ENCODE measurements around the gene PCDHGC3.

PCDHGC3 gene

DNA sequence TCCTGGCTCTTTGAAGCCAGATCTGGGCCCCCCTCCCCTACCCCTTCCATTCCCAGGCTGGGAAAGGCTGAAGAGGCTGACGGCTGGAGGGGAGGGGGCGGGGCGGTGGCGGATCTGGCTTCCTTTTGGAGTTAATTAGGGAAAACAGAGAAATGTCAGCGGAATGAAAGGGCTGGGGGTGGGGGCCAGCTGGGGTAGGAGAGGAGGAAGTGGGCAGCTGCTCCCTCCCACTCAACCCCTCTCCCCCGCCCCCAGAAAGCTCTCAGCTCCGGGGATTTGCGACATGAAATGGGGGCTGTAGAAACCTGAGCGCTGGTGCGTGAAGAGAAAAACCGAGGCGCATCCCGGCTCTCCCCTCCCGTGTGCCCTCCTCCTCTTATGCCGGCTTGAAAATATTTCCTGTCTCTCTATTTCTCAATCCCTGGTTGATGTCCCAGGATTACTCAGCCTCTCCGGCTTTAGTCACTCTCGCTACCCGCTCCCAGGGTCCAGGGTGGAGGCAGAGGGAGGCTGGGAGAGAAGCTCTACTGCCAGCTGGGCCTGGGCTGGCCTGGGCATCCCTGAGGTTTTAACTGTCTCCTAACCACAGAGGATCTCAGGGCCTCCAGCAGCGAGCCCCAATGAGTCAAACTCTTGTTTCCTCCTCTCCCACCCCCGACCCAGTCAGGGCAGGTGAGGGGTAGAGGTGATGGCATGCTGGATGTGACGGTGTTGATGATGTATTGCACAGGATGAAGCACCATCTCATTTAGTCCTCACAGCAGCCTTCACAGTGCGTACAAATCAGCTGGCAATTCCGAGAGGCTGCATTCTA is 33.2 kb downstream of the PCDHGC3 start:
- DNase-seq: no peak

DNA sequence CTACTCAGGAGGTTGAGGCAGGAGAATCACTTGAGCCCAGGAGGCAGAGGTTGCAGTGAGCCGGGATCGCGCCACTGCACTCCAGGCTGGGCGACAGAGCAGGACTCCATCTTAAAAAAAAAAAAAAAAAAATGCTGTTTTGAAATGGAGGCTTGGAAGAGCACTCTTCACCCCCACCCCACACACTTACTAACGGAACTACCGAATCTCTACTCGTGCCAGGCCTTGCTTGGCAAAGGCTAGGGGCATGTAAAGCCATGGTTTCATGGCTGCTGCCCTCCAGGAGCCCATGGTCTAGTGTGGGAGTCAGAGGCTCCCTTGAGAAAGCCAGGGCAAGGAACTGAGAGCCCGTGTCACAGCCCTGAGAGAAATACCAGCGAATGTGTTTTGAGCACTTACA is 34.4 kb downstream of the PCDHGC3 start:
- no peak for DNase-seq

DNA sequence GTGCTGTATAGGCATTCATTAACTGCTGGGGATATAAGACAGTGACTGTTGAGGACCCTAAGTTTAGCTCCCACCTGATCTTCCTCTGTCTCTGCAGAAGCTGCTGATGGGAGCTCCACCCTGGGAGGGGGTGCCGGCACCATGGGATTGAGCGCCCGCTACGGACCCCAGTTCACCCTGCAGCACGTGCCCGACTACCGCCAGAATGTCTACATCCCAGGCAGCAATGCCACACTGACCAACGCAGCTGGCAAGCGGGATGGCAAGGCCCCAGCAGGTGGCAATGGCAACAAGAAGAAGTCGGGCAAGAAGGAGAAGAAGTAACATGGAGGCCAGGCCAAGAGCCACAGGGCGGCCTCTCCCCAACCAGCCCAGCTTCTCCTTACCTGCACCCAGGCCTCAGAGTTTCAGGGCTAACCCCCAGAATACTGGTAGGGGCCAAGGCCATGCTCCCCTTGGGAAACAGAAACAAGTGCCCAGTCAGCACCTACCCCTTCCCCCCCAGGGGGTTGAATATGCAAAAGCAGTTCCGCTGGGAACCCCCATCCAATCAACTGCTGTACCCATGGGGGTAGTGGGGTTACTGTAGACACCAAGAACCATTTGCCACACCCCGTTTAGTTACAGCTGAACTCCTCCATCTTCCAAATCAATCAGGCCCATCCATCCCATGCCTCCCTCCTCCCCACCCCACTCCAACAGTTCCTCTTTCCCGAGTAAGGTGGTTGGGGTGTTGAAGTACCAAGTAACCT is 35.3 kb downstream of the PCDHGC3 start:
- DNase-seq: no peak

DNA sequence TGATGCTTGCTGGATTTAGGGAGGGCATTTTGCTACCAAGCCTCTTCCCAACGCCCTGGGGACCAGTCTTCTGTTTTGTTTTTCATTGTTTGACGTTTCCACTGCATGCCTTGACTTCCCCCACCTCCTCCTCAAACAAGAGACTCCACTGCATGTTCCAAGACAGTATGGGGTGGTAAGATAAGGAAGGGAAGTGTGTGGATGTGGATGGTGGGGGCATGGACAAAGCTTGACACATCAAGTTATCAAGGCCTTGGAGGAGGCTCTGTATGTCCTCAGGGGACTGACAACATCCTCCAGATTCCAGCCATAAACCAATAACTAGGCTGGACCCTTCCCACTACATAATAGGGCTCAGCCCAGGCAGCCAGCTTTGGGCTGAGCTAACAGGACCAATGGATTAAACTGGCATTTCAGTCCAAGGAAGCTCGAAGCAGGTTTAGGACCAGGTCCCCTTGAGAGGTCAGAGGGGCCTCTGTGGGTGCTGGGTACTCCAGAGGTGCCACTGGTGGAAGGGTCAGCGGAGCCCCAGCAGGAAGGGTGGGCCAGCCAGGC is 36.1 kb downstream of the PCDHGC3 start:
- DNase-seq: no peak

DNA sequence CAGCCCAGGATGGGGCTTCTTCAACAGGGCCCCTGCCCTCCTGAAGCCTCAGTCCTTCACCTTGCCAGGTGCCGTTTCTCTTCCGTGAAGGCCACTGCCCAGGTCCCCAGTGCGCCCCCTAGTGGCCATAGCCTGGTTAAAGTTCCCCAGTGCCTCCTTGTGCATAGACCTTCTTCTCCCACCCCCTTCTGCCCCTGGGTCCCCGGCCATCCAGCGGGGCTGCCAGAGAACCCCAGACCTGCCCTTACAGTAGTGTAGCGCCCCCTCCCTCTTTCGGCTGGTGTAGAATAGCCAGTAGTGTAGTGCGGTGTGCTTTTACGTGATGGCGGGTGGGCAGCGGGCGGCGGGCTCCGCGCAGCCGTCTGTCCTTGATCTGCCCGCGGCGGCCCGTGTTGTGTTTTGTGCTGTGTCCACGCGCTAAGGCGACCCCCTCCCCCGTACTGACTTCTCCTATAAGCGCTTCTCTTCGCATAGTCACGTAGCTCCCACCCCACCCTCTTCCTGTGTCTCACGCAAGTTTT is 36.7 kb downstream of the PCDHGC3 start:
- DNase-seq: peak; percentile 83

DNA sequence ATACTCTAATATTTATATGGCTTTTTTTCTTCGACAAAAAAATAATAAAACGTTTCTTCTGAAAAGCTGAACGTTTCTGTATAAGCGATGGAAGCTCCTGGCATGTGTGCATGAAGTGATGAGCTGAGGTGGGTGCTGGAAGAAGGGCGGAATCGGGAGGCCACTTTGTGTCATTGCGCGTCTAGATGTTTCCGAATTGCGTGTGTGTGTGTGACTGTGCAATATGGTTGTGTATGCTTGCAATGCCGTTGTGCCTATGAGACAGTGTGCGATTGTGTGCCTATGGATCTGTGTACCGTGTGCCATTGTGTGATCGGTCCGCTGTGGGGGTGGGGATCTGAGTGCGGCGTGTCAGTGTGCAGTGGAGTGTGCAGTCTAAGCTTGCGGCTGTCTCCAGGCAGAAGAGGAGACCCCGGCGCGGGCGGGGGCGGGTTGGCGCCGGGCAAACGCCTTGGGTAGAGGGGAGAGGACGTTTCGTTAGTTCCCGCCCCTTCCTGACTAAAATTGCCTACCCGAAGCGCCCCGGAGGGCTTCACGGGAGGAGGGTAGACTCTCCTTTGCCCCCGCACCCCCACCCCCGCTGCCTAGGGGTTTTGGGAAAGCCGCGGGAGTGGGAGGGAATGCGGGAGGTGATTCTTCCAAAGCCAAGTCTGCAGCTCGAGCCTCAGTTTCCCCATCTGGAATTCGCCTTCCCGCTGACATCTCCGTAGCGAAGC is 37.3 kb downstream of the PCDHGC3 start:
- DNase-seq: peak; percentile 33

DNA sequence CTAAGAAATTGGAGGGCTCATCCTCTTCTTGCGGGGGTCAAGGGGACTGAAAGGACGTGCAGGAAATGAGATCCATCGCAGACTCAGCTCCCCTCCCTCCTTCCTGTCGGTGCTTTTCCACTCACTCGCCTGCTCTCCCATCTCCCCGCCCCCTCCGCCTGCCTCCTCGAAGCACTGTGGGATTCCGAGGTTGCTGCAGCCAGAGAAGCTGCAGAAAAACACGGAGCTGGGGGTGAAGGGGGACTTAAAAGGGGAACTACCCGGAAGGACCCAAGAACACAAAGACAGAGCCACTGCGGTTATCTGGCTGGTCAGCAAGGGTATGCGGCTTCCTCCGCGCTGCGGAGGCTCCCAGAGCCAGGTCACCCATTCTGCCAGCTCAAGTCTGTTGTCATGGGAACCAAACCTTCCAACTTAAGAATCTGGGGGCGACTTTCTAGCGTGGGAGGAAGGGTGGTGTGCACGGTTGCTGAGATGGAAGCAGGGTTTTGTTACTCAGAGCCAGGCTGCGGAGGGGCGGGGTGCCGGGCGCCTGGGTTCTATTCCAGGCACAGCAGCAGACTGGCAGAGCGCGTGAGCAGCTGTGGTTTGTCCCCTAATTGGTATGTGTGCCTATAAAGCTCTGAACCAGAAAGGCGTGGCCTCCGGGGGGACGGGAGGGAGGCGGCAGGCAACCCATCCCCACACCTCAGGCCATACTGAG is 38.0 kb downstream of the PCDHGC3 start:
- DNase-seq: peak; percentile 41

DNA sequence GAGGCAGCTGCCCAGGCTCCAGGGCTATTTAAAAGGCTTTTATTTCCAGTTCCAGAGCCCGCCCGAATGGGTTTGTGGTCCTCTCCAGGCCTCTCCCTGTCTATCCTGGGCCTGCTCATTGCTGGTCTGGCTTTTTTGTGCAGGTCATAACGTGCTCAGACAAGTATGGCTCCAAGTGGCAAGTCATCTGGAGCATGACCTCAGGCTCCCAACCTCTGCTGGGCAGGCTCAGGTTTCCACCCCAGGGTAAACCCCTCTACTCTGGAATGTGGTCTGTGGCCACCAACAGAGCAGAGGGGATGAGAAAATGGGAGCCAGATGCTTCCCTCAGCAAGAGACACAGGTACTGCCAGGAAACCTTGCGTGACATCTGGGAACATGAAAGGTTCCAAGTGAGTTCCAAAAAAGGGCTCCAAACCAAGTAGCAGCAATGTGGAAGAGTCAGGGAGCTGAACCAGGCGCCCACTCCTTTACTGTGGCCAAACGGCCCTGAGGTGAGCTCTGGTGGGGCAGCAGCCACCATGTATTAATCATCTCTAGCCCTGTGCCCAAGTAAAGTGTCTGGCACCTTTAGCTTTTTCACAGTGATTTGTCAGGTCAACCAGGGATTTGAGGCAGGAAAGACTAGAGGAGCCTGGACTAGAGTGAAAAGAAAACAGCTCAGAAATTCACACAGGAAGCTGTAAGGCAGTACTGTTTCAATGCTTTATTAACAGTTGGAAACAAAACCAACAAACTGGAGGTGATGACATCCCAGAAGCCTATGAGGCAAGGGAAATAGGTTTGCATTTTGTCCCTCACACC is 38.8 kb downstream of the PCDHGC3 start:
- DNase-seq: no peak

DNA sequence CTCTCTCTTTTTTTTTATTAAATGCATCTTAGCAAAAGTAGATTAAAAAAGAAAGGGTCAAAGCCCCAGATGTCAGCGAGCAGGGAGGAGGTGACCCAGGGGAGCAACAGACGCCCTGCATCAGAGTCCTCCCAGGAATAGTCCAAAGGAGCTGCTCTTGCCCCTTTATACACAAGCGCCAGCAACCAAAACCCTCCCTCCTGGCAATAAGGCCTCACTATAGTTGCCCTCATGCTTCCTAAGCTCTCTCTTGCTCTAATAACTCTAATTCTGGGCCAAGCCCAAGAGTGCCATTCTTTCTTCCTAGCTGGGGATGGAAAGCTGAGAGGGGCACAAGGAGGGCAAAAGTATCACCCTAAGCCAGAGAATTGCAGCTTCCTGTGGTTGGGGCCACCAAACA is 39.4 kb downstream of the PCDHGC3 start:
- no peak for DNase-seq

DNA sequence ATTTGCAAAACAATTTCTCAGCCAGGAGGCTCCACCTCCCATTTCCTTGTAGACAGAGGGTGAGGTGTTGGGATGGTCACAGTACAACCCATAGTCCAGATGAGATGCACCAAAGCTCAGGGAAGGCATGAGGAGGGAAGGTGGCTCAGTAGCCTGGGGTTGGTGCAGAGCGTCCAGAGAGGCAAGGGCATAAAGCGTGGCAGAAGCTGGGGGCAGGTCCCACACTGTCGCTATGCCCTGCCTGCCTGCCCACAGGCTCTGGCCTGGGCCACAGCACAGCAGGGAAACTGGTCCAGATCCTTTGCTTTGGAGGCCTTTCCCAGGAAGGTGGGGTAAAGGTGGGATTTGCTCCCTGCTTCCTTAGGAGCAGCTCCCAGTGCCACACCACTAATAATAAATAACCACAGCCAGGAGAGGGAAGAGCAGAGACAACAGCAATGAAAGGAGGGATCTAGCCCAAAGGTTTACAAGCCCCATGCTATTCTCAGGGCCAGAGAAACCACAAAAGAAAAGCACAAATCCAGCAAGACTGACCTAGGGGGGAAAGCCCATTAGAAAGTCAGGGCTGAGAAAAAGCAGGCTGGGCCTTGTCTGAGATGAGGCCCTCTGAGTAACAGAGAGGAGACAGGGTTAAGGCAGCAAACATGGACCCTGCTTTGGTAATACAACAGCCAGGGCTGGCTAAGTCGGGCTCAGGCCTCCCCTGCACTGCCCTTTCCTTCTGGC is 40.3 kb downstream of the PCDHGC3 start:
- DNase-seq: no peak

DNA sequence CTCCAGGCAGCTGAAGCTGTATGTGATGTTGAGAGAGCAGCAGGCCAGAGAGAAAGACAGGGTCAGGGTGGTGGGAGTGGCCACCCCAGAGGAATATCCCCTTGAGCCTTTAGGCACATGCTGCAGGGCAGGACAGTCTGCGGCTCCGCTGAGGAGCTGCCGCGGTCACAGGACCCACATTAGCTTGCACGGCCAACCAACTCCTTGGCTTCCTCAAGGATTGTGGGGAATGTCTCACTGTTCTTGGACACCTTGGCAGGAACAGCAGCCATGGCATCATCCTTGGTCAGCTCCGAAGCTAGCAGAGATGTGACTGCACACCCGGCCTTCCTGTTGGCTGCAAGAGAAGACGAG is 40.9 kb downstream of the PCDHGC3 start:
- DNase-seq: no peak

DNA sequence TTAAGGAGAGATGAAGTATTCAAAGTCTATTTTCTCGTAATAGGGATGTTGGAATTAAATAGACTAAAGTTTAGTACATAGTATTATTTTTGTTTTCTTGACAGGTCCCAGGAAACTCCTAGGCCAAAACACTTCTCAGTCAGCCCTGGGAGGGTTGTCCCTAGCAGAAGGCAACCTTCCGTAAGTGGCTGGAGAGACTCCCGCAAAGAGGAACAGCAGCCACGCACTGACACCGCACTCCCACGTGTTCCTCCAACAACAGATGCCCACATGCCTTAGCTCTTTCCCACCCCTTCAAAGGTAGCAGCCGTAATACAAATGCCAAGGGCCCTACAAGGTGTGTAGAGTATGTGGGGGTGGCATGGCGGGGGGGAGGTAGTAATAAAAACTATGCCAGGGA is 41.5 kb downstream of the PCDHGC3 start:
- DNase-seq: no peak

DNA sequence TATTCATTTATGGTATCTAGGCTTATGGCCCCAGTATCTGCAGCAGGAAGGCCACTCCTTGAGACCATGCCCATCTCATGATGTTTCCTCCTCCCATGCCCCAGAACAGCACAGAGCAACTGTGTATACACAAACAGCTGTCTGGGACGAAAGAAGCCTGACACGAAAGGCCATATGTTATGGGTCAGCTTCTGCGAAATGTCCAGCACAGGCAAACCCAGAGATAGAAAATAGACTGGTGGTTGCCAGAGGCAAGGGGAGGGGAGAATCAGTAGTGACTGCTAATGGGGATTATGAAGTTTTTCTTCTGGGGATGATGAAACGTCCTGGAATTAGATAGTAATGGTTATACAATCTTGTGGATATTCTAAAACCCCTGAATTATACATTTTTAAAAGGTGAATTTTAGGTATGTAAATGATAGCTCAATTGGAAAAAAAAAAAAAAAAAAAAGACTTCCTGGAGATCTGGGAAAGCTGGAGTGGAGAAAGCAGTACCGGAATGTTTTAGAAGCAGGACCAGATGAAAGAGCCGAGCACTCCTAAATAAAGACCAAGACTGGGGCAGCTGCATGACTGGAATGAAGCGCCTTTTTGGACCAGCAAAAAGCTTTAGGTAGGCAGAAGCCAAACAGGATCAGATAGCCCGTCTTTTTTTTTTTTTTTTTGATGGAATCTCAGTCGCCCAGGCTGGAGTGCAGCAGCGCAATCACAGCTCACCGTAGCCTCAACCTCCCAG is 42.3 kb downstream of the PCDHGC3 start:
- DNase-seq: no peak

DNA sequence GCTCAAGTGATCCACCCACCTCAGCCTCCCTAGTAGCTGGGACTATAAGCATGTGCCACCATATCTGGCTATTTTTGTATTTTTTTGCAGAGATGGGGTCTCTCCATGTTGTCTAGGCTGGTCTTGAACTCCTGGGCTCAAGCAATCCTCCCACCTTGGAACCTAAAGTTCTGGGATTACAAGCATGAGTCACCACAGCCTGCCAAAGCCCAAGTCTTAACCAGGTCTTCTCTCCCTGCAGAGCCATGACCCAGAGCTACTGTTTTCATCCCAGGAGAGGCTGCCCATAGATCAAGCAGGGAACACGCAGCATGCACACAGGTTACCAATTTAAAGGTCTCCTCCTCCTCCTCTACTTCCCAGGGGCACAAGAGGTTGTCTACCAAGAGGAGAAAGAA is 42.9 kb downstream of the PCDHGC3 start:
- no peak for DNase-seq

DNA sequence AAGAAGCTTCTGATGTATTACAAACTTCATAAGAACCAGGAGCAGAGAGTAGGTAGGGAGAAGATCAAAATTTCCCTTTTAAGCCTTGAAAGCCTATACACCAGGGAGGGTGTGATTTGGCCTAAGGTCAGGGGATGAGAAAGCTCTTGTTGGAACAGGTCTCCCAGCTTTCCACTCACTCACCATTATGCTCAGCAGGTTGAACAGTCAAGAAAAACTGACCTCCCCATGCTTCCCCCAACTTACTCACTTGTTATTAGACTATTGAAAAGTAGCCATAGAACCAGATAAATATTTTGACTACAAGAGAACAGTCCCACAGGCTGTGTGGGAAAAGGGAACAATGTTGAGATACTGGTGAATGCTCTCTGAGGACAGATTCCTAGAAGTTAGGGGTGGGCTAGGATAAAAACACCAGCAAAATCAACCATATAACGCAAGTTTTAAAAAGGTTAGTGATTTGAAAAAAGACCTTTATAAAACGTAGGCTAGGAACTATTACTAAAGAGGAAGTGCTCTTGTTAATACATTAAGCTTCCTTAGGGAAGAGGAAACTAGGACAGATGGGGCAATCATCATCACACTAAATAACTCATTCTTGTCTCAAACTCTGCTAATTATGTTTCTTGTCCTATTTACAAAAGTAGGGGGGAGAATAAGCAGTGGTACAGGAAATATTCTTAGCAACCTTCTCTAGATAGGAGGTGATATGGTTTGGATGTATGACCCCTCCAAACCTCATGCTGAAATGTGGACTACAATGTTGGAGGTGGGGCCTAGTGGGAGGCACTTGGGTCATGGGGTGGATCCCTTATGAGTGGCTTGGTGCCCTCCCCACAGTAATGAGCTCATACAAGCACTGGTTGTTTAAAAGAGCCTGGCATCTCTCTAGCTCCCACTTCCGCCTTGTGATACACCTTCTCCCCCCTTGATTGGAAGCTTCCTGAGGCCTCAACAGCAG is 44.1 kb downstream of the PCDHGC3 start:
- no peak for DNase-seq

DNA sequence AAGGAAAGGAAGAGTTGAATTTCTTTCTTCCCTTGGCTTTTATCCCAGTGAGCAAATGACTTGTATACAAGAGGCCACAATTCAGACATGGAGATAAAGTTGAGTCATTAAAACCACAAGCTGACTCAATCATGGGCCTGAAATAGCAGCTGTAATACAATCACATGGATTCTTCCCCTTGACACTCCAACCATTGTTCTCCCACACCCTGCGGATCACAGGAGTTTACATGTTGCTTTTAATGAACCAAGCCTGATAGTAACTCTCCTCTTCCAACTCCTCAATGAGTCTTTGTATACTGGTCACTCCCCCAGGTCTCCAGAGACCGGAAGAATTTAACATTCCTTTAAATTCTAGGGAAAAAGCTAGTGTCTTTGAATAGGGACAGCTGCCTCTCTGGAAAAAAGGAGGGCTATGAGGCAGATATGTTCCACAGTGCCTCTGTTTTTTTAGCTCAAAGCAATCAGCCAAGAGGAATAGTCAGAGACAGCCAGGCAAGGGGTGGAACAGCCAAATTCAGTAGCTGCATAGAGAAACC is 45.5 kb downstream of the PCDHGC3 start:
- DNase-seq: peak; percentile 60

DNA sequence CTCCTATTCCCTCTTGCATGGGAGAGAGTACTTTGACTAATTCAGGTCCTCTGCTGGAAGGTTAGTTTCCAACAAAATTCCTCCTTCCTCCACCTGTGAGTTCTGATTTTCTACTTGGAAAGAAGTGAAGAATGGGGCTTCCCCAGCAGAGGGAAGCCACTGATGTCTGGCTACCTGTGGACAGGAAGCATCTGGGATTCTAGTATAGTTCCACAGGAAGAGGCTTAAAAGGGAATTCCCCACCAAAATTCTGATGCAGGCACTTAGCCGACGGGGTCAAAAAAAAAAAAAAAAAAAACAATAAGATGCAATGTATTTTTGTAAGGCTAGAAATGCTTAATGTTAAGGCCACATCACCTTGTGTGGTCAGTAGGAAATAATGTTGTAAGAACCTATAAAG is 46.5 kb downstream of the PCDHGC3 start:
- no peak for DNase-seq

DNA sequence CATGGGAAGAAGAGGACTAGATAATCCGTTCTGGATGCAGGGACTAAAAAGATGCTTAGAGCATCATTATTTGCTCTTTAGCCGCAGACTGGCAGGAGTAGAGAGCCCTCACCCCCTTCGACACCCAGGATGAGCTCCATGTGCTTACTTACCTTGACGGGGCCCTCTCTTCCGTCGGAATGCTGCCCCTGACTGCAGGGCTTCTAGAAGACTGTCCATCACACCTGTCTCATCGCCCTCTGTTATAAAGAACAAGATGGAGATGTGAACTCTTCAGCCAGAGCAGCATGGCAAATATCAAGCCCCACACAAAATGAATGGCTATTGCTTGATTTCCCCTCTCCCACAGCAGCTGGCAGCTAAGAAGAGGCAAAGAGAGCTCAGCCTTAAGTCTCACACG is 48.2 kb downstream of the PCDHGC3 start:
- no peak for DNase-seq
